Fibroblast of lung (primary cell): ENCODE measurements around the gene MLST8.

Experiments
- CTCF ChIP-seq, 2 donors: IDR thresholded peaks in 1 of 2; conservative IDR thresholded peaks in 1 of 2; 1 replicate in 1 of 2; 2 replicates in 1 of 2; pipeline ENCODE4 v1.5.1; 2011 to 2012; ENCODE audit warnings: low read length in 2 of 2, control low read depth in 1 of 2, inconsistent platforms in 1 of 2, low read depth in 1 of 2, mild to moderate bottlenecking in 1 of 2
- EZH2 ChIP-seq: IDR thresholded peaks from 2 replicates; pipeline ENCODE4 v1.5.1; 2012; ENCODE audit warnings: low read length, control low read depth, mild to moderate bottlenecking; ENCODE audit errors: missing control alignments

DNA sequence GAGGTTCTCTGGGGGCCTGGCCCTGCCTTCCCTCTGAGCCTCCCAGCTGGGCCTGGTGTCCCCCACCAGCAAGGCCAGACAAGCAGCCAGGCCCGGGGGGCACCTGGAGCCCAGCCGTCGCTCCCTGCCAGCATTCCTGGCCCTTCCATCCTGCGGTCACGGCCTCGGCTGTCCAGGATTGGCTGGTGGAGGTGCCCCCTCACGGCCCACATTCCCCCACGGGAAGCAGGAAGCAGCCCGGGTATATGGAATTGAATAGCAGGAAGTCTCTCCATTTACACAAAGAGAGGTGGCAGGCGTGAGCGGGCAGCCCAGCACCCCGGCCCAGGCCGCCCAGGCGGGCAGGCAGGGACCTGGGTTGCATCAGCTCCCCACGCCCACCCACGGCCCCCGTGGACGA, 35.2 kb upstream of the MLST8 start:
- TF ChIP-seq CTCF (conservative IDR thresholded peaks at IDR 0.05 in 1 of 2, IDR thresholded peaks at IDR 0.05 in 1 of 2; ENCODE audit: low read depth in 1 of 2, low read length in 2 of 2): no peak
- no peak for TF ChIP-seq EZH2
